Measurements from ENCODE around the gene MYCN. TPM values are rescaled to one million over a fixed set of nuclear protein-coding genes. Genes with fewer than 3 reads are reported as not detected.

Gene MYCN
- polyA plus RNA-seq, 1 donor (not counting 4 experiments of a cell fraction or from before 2014, with no cell fraction given): not detected

GRCh38 chr2:15907461-15908324 lies 32.7 kb upstream of the MYCN start:
- Histone ChIP-seq H3K9me3 (ENCODE audit: control insufficient read depth, low read depth, low read length) (no peaks in the 10 kb centered on the region), H3K36me3 (ENCODE audit: control insufficient read depth in 2 of 2, extremely low read depth in 1 of 2, insufficient read depth in 2 of 2, low read length in 2 of 2) (no peaks in the 10 kb centered on the region), H3K9ac (ENCODE audit: control insufficient read depth, extremely low read depth, insufficient read depth, low read length) (no peak overlapping the region), H3K27me3 (ENCODE audit: control insufficient read depth, extremely low read depth, insufficient read depth, low read length) (no peaks in the 10 kb centered on the region), H3K4me2 (ENCODE audit: control insufficient read depth, extremely low read depth, insufficient read depth, low read depth, low read length) (no peak overlapping the region), H3K4me1 (ENCODE audit: control insufficient read depth, extremely low read depth, insufficient read depth, low read length) (peaks cover 7% of the 10 kb centered on the region), H3K9me1 (ENCODE audit: control insufficient read depth, extremely low read depth, insufficient read depth, low read length) (no peaks in the 10 kb centered on the region), H4K20me1 (ENCODE audit: control insufficient read depth, extremely low read depth, insufficient read depth, low read length) (no peaks in the 10 kb centered on the region), H3K27ac (ENCODE audit: control insufficient read depth, insufficient read depth, low read length) (no peak overlapping the region), H3K4me3 (ENCODE audit: control insufficient read depth in 2 of 3, extremely low read depth in 1 of 3, insufficient read depth in 2 of 3, low read depth in 1 of 3, low read length in 3 of 3) (no peak overlapping the region), H2AFZ (ENCODE audit: control insufficient read depth, low read length) (no peak overlapping the region), H3K79me2 (ENCODE audit: control insufficient read depth, insufficient read depth, low read length) (no peaks in the 10 kb centered on the region)
- FAIRE-seq: no peak
- DNase-seq (ENCODE audit: low read depth, low spot score): no peak
- TF ChIP-seq EZH2 (IDR thresholded peaks at IDR 0.05; ENCODE audit: low read length) (no peak), CTCF (optimal IDR thresholded peaks at IDR 0.05 in 1 of 3, IDR thresholded peaks at IDR 0.05 in 1 of 3, conservative IDR thresholded peaks at IDR 0.05 in 1 of 3; ENCODE audit: extremely low read depth in 1 of 3, insufficient read depth in 2 of 3, low read length in 3 of 3) (no peak)
- dilution Hi-C loops (cut with MboI; ENCODE audit: extremely low pct_ligation_motif_present, low sequenced_read_pairs): no loop called here

- Histone ChIP-seq H3K9me3 (ENCODE audit: control insufficient read depth, low read depth, low read length) (no peaks in the 10 kb centered on the region), H3K27ac (ENCODE audit: control insufficient read depth, insufficient read depth, low read length) (no peak overlapping the region), H3K27me3 (ENCODE audit: control insufficient read depth, extremely low read depth, insufficient read depth, low read length) (no peaks in the 10 kb centered on the region), H3K4me1 (ENCODE audit: control insufficient read depth, extremely low read depth, insufficient read depth, low read length) (peaks cover 7% of the 10 kb centered on the region), H3K9ac (ENCODE audit: control insufficient read depth, extremely low read depth, insufficient read depth, low read length) (no peak overlapping the region), H3K79me2 (ENCODE audit: control insufficient read depth, insufficient read depth, low read length) (no peaks in the 10 kb centered on the region), H3K4me2 (ENCODE audit: control insufficient read depth, extremely low read depth, insufficient read depth, low read depth, low read length) (no peak overlapping the region), H3K36me3 (ENCODE audit: control insufficient read depth in 2 of 2, extremely low read depth in 1 of 2, insufficient read depth in 2 of 2, low read length in 2 of 2) (no peaks in the 10 kb centered on the region), H3K4me3 (ENCODE audit: control insufficient read depth in 2 of 3, extremely low read depth in 1 of 3, insufficient read depth in 2 of 3, low read depth in 1 of 3, low read length in 3 of 3) (no peak overlapping the region), H3K9me1 (ENCODE audit: control insufficient read depth, extremely low read depth, insufficient read depth, low read length) (no peaks in the 10 kb centered on the region), H2AFZ (ENCODE audit: control insufficient read depth, low read length) (no peak overlapping the region), H4K20me1 (ENCODE audit: control insufficient read depth, extremely low read depth, insufficient read depth, low read length) (no peaks in the 10 kb centered on the region)
- no peak for DNase-seq (ENCODE audit: low read depth, low spot score)
- TF ChIP-seq EZH2 (IDR thresholded peaks at IDR 0.05; ENCODE audit: low read length): no peak
- TF ChIP-seq CTCF (optimal IDR thresholded peaks at IDR 0.05 in 1 of 3, IDR thresholded peaks at IDR 0.05 in 1 of 3, conservative IDR thresholded peaks at IDR 0.05 in 1 of 3; ENCODE audit: extremely low read depth in 1 of 3, insufficient read depth in 2 of 3, low read length in 3 of 3): no peak
- FAIRE-seq: no peak
- dilution Hi-C loops (cut with MboI; ENCODE audit: extremely low pct_ligation_motif_present, low sequenced_read_pairs): no loop called here
These were observed 32.0 kb upstream of the MYCN start for GRCh38 chr2:15908371-15908770.

All from keratinocyte (primary cell).